ENCODE results near the gene STS.
A peak's percentile ranks its signal among the peaks of the same experiment; 100 is the strongest.

Gene STS, protein sequence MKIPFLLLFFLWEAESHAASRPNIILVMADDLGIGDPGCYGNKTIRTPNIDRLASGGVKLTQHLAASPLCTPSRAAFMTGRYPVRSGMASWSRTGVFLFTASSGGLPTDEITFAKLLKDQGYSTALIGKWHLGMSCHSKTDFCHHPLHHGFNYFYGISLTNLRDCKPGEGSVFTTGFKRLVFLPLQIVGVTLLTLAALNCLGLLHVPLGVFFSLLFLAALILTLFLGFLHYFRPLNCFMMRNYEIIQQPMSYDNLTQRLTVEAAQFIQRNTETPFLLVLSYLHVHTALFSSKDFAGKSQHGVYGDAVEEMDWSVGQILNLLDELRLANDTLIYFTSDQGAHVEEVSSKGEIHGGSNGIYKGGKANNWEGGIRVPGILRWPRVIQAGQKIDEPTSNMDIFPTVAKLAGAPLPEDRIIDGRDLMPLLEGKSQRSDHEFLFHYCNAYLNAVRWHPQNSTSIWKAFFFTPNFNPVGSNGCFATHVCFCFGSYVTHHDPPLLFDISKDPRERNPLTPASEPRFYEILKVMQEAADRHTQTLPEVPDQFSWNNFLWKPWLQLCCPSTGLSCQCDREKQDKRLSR

DNA sequence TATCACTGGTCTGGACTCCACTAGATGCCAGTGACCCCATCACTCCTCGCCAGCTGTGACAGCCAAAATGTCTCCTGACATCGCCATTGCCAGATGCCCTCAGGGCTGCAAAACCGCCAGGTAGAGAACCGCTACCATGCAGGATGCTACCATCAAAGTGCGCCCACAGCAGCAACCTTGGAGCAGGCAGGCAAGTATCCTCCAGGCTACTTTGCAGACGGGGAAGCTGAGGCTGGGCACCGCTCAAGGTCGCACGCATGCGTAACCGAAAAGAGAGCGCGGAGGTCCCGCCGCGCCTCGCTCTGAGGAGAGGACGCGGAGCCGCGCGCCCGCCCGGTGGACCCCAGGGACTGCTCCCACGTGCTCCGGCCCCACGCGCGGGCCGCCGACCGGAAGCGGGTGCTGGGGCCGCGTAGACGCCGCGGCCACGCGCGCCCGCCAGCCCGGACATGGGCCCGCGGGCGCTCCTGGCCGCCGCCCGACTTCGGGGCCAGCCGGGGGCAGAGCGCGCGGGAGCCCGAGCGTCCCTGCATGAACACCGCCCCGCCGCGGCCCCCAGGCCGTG lies at the start of gene STS:
Gene STS, plus strand, starts transcription at position 300 of the 565 bp plus-strand sequence. CDS start 105,488 bp downstream, outside the sequence.
- peak; percentile 14 for DNase-seq

DNA sequence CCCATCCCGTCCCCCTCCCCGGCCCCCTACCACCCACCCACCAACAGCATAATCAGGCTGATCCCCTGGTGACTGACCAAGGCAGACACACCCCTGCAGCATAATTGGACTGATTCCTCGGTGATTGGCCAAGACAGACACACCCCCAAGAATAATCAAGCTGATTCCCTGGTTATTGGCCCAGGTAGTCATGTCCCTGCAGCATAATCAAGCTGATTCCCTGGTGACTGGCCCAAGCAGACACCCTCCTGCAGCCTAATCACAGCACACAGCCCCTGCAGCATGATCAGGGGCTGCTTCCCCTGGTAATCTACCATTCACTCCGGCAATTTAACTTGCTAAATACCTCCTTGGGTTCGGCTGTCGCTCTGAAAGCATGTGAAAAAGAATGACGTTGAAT lies 47.5 kb upstream of the STS start:
- no peak for DNase-seq

DNA sequence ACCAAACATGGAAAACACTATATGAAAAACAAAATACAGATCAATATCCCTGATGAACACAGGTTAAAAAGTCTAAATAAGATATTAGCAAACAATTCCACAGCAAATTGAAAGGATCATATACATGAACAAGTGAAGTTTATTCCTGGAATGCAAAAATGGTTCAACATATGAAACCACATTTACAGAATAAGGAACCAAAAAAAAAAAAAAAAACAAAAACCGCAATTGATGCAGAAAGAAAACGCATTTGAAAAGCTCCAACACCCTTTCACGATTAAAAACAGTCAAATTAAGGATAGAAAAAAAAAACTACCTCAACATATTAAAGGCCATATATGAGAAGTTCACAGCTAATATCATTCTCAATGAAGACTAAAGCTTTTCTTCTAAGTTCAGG lies 45.4 kb upstream of the STS start:
- DNase-seq: no peak

DNA sequence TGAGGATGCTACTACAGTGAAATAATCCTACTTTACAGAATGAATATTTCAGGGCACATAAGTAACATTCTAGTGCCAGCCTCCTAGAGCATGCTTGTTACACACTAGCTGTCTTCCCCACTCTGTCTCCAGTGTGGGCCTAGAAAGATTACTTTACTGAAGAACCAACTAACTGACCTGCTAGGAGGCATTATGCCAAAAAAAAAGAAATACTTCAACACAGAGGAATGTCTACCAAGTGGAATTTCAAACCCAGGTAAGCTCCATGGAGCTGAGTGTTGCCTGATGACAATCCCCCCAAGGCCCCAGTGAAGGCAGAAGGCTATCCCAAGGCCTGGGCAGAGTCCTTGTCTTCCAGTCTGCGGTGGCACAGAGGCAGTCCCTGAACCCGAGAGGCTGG lies 40.9 kb upstream of the STS start:
- DNase-seq: no peak

DNA sequence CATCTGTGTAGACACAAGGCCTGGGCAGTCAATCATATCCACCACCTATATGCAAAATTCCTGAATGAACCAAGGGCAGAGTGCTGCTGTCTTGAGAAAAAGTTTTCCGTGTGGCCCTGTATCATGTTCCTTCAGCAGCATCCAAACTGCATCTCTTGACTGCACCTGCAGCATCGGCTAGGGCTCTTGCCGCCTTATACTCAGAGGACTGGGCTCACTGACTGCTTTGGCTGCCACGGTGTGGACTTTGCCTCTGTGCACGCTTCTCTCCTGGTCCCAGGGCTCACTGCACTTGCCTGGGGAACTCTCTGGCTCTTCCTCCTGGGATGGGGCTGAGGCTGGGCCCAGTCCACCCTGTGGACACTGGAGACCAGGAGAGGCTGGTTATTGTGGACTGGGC lies 39.5 kb upstream of the STS start:
- no peak for DNase-seq

DNA sequence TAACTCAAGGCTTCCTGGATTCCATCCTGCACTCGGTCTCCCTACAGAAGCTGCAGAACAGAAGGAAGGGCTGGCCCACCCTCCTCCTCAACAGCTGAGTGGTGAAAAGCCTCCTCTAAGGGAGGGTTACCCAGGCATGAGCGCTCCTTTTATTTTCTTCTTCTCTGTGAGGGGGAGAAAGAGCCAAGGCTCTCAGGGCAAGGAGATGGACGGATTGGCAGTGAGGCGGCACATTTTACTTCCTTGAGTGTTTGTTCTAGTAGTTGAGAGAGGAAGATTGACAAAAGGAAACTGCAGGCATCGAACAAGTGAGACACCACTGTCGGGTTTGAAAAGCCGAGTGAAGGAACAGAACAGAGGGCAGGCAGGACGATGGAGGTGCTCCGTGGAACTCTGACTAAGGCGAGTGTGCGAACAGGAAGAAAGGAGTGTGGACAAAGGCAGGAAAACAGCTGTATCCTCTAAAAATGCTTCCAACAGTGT lies 38.4 kb upstream of the STS start:
- DNase-seq: no peak

DNA sequence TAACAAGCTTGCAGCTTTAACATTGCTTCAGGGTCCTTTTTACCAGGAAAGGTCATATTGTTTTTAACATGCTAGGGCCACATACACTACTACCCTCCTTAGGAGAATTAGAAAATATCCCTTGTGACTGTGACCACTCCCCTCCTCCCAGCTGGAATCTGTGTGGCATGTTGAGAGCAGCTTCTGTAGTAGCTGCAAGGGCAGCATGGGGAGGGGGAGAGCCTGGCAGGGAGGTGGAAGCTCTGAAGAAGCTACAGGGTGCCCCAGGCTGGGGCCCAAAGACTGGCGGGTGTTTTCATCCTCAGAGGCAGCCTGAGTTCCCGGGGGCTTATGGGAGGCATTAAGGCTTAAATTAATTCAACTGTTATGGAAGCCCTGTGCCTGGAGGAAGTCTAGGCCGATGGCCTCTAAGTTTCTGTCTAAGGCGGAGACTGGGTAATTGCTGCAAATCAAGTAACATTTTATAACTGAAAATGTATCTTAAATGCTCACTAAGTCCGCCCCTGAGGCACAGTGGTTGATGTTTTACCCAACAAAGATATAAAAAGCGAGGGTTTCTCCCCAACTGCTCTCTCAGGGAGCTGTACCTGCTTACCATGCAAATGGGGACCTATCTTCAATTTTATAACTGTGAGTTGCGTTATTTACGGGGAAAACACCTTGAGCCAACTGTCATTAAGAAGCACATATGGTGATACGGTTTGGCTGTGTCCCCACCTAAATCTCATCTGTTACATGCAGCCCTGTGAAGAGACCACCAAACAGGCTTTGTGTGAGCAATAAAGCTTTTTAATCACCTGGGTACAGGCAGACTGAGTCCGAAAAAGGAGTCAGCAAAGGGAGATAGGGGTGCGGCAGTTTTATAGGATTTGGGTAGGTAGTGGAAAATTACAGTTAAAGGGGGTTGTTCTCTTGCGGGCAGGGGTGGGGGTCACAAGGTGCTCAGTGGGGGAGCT lies 37.4 kb upstream of the STS start:
- no peak for DNase-seq

DNA sequence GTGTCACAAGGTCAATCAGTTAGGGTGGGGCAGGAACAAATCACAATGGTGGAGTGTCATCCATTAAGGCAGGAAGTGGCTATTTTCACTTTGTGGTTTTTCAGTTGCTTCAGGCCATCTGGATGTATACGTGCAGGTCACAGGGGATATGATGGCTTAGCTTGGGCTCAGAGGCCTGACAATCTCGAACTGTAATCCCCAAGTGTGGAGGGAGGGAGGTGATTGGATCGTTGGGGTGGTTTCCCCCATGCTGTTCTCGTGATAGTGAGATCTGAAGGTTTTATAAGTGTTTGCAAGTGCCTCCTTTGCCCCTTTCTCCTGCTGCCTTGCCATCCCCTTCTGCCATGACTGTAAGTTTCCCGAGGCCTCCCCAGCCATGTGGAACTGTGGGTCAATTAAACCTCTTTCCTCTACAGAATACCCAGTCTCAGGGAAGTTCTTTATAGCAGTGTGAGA lies 36.7 kb upstream of the STS start:
- DNase-seq: no peak

DNA sequence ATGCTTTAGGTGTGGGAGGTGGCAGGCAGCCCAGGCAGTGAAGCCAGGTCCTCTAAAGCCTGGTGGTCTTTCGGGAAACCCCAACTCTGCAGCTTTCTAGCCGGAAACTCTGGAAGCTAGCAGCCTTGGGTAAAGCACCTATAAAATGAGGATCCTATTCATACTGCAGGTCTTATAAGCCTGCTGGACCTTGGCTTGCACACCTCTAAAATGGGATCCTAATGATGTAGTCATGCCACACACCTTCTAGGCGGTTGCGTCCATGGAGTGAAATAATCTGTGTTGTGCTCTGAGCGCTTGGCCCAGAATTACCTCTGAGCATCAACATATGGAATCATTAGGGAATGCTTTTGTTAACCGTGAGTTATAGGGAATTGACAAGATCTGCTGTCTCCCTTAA lies 36.0 kb upstream of the STS start:
- no peak for DNase-seq

DNA sequence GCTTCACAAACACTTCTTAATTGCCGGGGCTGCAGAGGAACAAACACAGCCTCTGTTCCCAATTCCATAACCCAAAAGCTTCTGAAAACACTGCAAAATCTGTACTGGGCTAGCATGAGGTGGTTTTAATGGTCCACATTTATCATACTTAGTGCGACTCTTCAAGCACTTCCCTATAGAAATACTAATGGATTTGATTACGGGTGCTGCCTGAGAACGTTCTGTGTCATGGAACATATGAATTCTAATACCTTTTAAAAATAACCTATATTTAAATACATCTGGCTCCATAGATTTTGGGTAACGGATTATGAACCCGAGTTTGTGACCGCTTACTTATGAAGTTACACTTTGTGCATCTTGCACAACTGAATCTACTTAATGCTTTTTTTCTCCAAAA lies 35.4 kb upstream of the STS start:
- DNase-seq: no peak

DNA sequence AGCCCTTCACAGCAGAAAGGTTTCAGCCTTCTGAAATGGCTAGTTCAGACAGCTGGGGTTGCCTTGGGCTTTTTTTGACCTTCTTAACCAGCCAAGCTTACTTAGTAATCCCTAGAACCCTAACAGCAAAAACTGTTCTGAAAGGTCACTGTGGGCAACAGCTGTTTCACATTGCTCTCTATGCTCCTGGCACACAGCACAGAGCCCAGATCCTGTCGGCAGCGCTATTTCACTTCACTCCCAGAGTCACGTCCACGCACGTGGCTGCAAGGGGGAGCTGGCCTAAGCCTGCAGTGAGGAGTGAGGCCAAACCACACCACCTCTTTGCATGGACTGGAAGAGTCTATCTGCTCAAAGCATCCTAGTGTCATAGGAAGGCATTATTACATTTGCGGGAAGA lies 32.0 kb upstream of the STS start:
- DNase-seq: no peak

DNA sequence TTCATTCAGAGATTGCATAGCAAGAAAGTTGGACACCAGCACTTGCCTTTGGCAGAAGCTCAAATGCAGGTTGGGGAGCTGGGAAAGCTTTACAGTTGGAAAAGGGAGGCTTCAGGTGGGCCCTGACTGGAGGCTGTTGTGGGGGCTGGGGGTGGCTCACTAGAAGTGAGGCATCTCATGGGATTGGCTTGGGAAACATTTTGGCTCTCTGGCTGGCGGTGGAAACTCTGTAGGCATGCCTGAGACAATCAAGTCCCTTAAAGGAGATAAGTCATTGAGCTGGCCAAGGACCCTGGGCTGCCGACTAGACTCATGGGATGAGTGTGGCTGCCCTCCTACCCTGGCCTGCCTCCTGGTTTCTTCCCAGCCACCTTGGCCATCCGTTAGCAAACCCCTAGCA lies 31.4 kb upstream of the STS start:
- no peak for DNase-seq

DNA sequence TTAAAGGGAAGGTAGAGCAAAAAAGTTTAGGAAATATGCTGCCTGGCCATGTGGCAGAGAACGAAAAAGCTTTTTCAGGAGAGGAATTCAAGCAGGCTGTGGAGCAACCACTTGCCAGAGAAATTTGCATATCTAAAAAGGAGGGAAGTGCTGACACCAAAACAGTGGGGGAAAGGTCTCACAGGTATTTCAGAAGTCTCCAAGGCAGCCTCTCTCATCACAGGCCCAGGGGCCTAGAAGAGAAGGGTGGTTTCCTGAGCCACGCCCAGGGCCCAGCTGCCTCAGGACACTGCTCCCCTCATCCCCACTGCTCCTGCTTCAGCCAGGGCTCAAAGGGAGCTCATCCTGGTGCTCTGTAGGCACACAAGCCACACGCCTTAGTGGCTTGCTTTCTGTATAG lies 29.9 kb upstream of the STS start:
- DNase-seq: no peak

DNA sequence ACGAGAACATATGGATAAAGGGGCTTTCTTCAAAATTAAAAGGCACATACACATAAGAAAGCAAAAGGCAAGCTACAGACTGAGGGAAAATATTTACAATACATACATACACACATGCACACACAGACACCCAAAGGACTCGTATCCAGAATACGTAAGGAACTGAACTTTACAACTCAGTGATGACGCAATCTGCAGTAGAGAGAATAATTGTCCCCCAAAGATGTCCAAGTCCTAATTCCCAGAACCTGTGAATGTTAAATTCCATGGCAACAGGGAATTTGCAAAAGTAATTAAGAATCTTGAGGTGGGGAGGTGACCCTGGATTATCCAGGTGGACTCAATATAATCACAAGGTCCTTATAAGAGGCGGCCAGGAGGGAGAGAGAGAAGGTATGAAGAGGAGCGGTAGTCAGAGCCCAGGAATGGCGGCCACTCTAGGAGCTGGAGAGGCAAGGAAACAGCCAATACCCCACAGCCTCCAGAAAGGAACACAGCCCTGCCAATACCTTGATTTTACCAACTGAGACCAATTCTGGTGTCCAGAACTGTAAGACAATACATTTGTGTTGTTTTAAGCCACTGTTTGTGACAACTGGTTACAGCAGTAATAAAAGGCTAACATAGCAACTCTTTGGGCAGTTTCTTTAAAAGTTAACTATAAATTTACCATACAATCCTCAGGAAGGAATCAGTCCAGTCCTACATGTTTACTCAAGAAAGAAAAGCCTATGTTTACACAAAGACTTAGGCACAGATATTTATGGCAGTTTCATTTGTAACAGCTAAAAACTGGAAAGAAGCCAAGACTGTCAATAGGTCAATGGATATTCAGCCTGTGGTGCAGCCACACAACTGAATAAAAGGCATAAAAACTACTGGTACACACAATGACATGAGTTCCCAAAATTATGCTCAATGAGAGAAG lies 27.3 kb upstream of the STS start:
- DNase-seq: no peak

DNA sequence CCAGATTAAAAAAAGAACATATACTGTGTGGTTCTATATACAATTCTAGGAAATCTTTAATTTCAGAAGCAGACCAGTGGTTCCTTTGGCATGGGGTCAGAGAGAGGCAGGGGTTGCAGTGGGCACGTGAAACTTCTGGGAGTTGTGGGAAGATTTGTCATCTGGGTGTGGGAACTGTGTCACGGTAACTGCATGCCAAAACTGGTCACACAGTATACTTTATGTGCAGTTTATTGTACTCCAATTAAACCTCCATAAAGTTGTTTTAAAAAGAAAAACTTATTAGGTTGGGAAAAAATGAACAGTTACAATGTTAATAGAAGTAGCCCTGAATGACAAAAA lies 26.7 kb upstream of the STS start:
- DNase-seq: no peak

DNA sequence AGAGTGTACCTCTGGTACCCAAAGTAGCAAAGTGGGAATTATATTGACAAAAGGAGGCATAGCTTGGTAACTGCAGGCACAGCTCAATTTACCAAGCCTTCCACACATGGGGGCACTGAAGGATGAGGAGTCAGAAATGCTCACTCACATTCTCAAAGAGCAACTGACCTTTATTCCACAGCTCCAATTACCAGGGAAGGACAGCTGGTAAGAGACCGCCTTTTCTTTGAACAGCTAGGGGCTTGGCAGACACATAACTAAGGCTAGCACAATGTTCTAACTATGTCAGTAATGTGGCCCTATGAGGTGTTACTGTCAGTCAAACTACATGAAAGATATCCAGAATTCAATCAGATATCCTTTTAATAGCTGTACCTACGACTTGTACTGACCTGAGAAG lies 20.5 kb upstream of the STS start:
- no peak for DNase-seq

DNA sequence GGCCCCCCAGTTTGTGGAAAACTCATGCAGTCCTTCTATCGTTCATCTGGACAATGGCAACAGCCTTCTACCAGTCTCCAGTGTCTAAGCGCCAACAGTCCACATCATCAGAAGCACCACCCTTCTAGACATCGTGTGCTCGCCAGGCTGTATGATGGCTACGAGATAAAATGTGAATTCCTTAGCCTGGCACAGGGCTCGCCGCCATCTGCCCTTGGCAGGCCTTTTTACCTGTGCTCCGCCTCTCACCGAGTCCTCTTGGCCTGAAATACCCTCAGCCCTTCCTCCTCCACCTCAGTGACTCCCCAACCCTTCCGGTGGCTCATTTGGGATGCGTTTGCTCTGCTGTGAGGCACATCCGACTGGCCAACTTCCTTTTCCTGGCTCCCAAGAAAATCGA lies 15.9 kb upstream of the STS start:
- no peak for DNase-seq

DNA sequence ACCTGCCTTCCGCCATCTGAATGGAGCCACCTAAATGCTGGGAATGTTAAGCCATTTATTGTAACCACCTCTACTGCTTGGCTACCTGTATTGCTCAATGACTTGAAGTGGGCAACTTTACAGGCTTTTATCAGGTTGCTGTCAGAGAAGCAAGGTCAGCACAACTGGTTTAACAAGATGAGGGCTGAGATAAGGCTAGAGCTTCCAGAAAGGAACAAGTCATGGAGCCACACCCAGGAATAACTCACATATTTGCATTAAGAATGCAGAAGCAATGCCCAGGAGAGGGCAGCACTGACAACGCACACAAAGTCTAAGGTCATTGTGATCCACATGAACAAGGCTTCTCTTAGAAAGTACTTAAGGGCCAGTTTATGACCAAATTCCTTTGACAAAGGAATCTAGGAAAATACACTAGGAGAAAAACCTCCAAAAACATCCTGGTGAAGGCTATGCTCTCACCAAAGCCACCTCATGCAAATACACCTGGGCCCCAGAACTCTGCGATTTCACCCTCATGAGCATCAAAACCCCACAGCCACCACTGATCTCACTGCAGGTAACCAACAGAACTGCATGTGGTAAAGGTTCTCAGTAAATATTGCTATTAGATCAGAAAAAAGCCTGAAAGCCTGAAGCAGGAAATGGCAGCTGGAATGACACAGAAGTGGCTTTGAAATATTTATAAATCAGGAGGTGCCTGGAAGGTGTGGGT lies 15.0 kb upstream of the STS start:
- peak; percentile 1 for DNase-seq

DNA sequence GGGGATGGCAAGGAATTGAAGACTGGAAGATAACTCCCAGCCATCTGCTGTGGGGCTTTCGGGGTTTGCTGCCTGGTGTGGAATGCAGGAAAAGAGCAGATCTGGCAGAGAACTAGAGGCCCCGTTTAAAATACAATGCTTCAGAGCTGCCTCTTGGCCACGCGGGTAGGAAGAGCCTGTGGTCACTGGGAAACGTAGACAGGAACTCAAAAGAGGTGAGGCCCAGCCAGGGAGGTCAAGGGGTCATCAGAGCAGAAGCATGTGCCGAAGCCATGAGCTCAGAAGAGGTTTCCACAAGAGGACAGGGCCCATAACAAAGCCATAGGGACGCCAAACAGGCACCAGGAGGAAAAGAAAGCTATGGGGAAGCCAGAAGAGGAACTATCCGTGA lies 14.5 kb upstream of the STS start:
- DNase-seq: no peak

DNA sequence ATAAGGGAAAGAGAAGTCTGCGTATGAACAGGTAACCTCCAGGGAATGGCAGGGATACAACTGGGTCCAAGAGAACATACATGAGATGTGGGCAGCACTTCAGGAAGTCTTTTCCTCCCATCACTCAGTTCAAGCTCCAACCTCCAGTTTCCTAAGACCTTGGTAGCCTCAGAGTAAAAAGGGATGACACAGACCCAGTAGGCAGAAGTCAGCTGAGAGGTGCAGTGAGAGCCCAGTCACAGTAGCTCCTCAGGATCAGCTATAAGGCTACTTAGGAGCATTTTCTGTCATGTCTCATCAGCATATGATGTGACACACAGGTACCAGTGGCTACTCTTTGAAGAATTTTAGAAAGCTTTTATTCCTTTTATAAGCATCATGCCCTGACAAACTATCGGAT lies 12.5 kb upstream of the STS start:
- no peak for DNase-seq
